ENCODE results near the gene C16orf95.

Gene C16orf95

DNA sequence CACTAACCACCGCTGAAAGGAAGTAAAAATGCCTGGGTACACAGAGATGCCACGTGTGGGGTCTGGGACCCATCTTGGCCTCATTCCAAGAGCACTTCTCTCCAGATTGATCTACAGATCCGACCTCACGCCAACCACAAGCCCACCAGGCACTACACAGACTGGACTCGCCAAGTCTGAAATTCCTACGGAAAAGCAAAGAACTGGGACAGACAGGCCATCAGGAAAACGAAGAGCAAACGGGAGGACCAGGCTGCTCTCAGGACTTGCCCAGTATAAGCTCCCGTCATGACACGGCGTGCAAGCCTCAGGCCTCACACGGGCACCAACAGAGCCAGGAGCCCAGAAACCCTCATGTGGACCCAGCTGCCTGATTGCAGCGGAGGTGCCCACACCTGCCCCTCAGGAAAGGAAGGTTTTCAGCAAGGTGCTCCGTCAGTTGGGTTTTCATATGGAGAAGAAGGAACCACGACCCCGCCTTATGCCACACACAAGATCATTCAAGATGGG lies 20.1 kb upstream of the C16orf95 start:
- TF ChIP-seq, protein P1, sequence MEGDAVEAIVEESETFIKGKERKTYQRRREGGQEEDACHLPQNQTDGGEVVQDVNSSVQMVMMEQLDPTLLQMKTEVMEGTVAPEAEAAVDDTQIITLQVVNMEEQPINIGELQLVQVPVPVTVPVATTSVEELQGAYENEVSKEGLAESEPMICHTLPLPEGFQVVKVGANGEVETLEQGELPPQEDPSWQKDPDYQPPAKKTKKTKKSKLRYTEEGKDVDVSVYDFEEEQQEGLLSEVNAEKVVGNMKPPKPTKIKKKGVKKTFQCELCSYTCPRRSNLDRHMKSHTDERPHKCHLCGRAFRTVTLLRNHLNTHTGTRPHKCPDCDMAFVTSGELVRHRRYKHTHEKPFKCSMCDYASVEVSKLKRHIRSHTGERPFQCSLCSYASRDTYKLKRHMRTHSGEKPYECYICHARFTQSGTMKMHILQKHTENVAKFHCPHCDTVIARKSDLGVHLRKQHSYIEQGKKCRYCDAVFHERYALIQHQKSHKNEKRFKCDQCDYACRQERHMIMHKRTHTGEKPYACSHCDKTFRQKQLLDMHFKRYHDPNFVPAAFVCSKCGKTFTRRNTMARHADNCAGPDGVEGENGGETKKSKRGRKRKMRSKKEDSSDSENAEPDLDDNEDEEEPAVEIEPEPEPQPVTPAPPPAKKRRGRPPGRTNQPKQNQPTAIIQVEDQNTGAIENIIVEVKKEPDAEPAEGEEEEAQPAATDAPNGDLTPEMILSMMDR (conservative IDR thresholded peaks at IDR 0.05; ENCODE audit: control insufficient read depth, insufficient read depth, low read depth, low read length), result no peak
- H3K4me3 ChIP-seq (ENCODE audit: control insufficient read depth, low read depth, low read length), result no peak overlapping the region
- no peak for DNase-seq (ENCODE audit: low read depth)

DNA sequence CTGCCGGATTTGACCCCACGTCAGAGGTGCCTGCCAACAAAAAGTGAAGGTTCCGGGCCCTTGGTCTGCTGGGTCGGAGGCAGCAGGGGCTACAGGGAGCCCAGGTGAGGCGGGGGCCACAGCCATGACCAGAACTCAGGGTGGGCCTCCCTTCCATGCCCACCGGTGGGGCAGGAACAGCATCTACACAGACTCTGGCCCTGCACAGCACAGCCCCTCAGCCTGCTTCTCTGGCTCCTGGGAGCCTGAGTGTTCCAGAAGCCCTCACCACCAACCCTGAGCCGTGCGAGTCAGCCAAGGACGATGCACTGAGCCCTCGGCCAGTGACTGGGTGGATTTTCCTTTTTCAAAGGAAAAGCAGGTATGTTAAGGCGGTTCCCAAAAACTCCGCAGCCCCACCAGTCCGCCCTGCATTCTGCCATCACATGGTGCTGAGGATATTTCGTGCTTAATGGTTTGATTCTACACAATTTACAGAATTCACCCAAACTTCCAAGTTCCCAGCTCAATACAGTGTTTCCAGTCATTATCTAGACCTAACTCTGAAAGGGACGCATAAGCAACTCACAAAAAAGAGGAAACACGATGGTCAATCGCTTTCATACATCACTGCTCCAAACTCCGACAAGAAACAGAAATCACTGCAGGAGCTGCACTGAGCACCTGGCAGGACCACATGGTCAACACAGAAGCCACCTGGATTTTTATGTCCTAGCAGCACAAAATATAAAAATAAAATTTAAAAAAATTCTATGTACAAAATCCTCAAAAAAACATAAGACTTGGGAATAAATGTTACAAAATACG lies 19.4 kb upstream of the C16orf95 start:
- DNase-seq (ENCODE audit: low read depth), result no peak
- TF ChIP-seq, protein P1 (conservative IDR thresholded peaks at IDR 0.05; ENCODE audit: control insufficient read depth, insufficient read depth, low read depth, low read length), result no peak
- no peak overlapping the region for H3K4me3 ChIP-seq (ENCODE audit: control insufficient read depth, low read depth, low read length)

DNA sequence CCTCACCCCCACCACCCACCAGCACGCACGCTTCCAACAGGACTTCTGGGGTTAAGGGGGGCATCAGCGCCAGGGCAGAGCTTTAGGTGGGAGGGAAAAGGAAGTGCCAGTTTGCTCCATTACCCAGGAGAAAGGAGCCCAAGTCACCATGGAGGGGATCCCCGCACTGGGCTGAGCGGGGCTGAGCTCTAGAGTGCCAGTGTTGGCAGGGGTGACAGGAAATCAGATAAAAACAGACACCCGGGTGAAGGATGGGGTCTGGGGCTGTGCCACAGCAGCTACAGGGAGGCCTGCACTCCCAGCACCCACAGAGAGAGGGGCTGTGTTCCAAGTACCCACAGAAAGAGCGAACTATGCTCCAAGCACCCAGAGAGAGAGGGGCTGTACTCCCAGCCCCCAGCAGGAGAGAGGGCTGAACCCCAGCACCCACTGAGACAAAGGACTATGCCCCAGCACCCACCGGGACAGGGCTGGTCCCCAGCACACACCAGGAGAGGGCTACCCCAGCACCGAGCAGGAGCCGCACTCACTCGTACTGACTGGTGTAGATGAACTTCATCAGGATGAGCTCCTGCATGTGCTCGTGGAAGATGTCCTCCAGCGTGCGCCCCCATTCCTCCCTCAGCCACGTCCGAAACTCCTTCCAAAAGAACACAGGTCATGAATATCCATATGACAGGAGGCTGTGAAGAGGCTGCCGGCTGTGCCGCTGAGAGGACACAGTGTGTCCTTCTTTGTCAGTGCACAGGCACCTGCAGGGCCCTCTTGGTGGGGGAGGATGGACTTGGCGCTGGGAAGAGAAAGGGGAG lies 18.6 kb upstream of the C16orf95 start:
- TF ChIP-seq, protein P1 (conservative IDR thresholded peaks at IDR 0.05; ENCODE audit: control insufficient read depth, insufficient read depth, low read depth, low read length), result no peak
- H3K4me3 ChIP-seq (ENCODE audit: control insufficient read depth, low read depth, low read length), result no peak overlapping the region
- DNase-seq (ENCODE audit: low read depth), result no peak

DNA sequence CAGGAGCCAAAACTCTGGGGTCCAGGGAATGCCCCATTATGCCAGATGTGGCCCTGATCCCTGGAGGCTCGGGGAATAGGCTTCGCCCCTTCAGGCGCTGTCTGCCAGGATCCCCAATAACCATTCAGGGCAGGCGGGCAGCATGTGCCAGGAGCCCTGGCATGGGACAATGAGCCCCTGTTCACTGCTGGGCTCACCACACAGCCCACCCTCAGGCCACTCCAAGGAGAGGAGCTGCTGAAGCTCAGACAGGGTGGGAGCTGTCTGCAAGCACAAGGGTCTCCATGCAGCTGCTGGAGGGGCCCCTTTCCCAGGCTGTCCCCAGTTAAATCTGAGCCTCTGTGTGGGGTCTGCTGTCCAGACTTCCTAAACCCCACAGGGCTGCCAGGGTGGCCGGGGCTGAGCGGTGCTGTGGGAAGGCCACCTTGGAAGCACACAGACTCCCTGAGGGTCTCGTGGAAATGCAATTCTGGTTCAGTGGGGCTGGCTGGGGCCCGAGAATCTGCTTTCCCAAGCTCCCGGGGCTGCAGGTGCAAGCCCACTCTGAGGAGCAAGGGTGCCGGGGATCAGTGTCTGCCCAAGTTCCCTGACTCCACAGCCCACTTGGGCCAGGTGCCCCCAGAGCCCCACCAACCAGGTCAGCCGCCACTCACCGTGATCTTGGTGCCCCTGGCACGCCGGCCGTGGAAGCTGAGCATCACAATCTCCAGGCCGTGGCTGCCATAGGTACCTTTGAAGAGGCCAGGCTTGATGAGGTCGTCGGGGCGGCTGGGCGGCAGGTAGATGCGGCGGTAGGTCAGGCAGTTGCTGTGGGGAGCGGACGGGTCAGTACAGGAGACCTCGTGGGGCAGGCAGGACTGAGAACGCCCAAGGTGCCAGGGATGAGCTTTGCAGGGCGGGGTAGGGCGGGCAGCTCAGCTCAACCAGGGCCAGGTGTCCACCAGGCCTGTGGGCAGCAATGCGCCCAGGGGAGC lies 17.7 kb upstream of the C16orf95 start:
- TF ChIP-seq, protein P1 (conservative IDR thresholded peaks at IDR 0.05; ENCODE audit: control insufficient read depth, insufficient read depth, low read depth, low read length), result no peak
- no peak for DNase-seq (ENCODE audit: low read depth)
- H3K4me3 ChIP-seq (ENCODE audit: control insufficient read depth, low read depth, low read length), result no peak overlapping the region

DNA sequence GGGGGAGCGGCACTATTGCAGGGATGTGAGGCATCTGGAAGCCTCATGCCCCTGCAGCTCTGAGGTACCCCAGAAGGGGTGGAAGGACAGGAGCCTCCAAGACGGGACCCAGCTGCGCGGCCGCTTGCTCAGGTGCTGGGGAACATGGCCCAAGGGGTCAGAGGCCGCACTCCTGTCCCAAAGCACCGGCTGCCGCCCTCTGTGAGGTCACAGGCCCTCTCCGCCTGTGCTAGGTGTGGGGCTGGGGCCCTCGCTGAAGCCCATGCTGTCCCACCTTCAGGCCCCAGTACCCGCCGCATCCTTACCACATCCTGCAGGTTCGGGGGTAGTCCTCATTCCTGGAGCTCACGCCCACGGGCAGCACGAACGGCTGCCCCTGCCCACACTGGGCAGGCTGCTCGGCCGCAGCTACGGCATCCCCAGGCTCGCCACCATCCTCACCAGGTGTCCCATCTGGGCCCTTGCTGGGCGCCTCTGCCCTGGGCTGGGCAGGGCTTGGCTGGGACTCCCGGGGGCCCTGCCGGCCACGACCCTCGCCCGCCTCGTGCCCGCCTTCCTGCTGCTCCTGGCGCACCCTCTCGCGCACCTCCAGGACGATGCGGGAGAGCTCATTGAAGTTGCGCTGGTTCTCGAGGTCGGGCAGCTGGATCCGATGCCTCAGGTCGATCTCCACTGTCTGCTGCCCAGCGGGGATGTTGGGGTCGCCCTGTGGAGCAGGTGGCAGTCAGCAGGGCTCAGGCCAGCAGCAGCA lies 16.6 kb upstream of the C16orf95 start:
- H3K4me3 ChIP-seq (ENCODE audit: control insufficient read depth, low read depth, low read length), result no peak overlapping the region
- TF ChIP-seq, protein P1 (conservative IDR thresholded peaks at IDR 0.05; ENCODE audit: control insufficient read depth, insufficient read depth, low read depth, low read length), result no peak
- DNase-seq (ENCODE audit: low read depth), result no peak
